GM23338 (cell line): ENCODE measurements around the gene IKZF3.

Experiments
- EZH2 ChIP-seq: fragments of 200-600 bp; sonication (generic); IDR thresholded peaks from one replicate; pipeline ENCODE4 v1.8.0; 2017; ENCODE audit warnings: antibody characterized with exemption, mild to moderate bottlenecking, low read depth; ENCODE audit not compliant: unreplicated experiment
- ZNF331 ChIP-seq: fragments of 250-450 bp; sonication (Bioruptor Pico); IDR thresholded peaks from 2 replicates; pipeline ENCODE4 v1.5.0; 2020; ENCODE audit warnings: low read depth, mild to moderate bottlenecking, moderate library complexity
- TF ChIP-seq, protein P1 (sequence below), 2 experiments: fragments of 200-600 bp in 1 of 2; sonication (generic) in 1 of 2; conservative IDR thresholded peaks; 2 replicates each; pipeline versions ENCODE4 v1.5.1 to v1.6.1; 2016 to 2017; ENCODE audit warnings: antibody characterized with exemption in 2 of 2, low read depth in 2 of 2, mild to moderate bottlenecking in 2 of 2, moderate library complexity in 1 of 2

DNA sequence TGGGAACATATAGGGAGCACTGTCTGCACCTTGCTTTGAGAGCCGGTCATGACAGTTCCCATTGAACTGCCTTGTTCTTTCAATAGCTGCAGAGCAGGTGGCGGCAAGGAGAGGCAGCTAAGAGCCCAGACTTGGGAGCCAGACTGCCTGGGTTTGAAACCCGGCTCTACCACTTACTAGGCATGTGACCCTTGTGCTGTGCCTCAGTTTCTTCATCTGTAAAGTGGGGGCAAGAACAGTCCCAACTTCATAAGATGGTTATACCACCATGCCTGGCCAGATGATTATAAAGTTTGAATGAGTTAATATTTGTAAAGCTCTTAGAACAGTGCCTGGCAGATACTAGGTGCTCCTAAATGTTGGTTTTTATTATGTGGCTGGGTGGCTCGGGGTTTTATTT, 149.9 kb downstream of the IKZF3 start:
- no peak for TF ChIP-seq ZNF331
- TF ChIP-seq, protein P1, sequence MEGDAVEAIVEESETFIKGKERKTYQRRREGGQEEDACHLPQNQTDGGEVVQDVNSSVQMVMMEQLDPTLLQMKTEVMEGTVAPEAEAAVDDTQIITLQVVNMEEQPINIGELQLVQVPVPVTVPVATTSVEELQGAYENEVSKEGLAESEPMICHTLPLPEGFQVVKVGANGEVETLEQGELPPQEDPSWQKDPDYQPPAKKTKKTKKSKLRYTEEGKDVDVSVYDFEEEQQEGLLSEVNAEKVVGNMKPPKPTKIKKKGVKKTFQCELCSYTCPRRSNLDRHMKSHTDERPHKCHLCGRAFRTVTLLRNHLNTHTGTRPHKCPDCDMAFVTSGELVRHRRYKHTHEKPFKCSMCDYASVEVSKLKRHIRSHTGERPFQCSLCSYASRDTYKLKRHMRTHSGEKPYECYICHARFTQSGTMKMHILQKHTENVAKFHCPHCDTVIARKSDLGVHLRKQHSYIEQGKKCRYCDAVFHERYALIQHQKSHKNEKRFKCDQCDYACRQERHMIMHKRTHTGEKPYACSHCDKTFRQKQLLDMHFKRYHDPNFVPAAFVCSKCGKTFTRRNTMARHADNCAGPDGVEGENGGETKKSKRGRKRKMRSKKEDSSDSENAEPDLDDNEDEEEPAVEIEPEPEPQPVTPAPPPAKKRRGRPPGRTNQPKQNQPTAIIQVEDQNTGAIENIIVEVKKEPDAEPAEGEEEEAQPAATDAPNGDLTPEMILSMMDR (conservative IDR thresholded peaks at IDR 0.05; ENCODE audit: low read depth in 2 of 2), result no peak
- no peak for TF ChIP-seq EZH2
